Stimulated activated CD8-positive, alpha-beta memory T cell treated with anti-CD3 and anti-CD28 coated beads, Interleukin-7, amount 100 ng/mL, for 48 hours (primary cell): ENCODE results near the gene RAB4B.
"Not testable (repeated sequence)": the region's sequence is repeated elsewhere in the genome, so short reads cannot be mapped to it uniquely, and the experiment has no call there.

Experiments
- DNase-seq, 2 donors: peaks; one replicate each; pipeline ENCODE4 v3.0.0-alpha.2; 2020; ENCODE audit warnings: low read depth in 1 of 2; ENCODE audit errors: extremely low read depth in 1 of 2

The RAB4B gene

DNA sequence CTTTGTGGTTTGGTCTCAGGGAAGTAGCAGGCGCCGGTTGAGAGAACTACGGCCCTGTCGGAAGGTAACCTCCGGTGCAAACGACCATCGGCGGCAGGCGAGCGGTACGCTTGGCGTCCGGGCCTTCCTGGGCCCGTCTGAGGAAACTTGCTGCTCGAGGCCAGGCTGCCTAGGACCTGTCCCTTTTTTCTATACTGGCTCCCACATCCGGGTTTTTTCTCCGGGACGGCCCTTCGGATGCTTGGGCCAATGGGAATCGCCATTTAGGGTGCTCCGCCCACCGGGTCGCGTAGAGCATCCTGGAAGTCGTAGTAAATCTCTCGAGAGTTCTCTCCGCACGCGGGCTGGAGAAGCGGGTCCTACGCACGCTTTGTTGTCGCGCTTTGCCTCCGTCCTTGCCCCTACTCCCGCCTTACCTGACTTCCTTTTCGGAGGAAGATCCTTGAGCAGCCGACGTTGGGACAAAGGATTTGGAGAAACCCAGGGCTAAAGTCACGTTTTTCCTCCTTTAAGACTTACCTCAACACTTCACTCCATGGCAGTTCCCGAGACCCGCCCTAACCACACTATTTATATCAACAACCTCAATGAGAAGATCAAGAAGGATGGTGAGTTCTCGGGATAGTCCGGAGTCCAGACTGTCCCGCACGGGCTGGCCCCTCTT is 27.0 kb upstream of the RAB4B start, which contains the start of gene SNRPA:
TSS of gene SNRPA (plus strand) at position 330 of the 664 bp plus-strand sequence. CDS start at position 536, 206 bp downstream.
- peak; percentile 86 to 96 for DNase-seq

DNA sequence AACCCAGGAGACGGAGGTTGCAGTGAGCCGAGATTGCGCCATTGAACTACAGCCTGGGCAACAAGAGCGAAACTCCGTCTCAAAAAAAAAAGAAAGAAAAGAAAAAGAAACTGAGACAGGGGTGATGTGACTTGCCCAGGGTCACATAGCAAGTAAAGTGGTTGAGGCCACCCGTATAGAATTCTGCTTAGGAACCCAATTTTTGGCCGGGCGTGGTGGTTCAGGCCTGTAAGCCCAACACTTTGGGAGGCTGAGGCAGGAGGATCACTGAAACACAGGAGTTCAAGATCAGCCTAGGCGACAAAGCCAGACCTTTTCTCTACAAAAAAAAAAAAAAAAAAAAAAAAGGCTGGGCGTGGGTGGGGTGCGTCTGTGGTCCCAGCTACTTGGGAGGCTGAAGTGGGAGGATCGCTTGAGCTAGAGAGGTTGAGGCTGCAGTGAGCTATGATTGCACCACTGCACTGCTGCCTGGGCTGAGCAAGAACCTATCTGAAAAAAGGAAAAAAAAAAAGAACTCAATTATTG is 25.7 kb upstream of the RAB4B start:
- no peak for DNase-seq

DNA sequence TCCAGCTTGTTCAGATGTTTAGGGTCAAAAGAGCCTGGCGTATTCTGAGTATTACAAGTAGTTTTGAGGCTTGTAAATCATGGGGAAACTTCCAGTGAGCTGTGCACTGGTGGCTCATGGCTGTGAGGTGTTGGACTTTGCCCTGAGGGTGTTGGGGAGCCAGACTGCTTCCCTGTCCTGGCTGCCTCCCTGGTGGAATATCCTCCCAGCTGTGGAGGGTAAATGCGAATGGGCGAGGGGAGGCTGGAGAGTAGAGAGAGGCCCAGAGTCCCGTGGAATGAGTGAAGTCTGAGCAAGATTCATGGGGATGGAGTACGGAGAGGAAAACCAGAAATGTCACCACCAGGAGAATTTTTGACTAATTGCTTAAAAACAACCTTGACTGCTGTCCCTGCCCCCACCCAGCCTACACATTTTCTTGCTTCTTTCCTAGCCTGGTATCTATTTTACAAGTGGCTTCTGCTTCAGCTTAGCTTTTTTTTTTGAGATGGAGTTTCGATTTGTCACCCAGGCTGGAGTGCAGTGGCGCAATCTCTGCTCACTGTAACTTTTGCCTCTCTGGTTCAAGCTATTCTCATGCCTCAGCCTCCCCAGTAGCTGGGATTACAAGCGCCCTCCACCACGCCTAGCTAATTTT is 23.3 kb upstream of the RAB4B start:
- DNase-seq, result peak in 1 of 2 donors; percentile 73

DNA sequence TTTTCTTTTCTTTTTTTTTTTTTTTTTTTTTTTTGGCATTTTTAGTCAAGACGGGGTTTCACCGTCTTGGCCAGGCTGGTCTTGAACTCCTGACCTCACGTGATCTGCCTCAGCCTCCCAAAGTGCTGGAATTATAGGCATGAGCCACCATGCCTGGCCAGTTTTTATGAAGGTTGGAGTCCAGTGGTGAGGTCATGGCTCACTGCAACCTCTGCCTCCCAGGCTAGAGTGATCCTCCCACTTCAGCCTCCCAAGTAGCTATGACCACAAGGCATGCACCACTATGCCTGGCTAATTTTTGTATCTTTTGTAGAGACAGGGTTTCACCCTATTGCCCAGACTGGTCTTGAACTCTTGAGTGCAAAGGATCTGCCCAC is 22.8 kb upstream of the RAB4B start:
- no peak for DNase-seq

DNA sequence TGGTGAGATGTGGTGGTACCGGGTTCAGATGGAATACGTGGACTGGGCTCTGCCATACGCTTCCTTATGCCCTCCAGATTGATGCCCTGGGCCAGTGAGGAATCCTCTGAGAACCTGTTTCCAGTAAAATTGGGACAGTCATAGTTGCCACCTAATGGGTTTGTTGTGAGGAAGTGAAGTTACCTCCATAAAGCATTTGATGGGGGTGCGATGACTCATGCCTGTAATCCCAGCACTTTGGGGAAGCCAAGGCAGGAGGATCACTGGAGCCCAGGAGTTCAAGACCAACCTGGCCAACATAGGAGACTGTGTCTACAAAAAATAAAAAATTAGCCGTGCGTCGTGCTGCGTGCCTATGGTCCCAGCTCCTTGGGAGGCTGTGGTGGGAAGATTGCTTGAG is 22.3 kb upstream of the RAB4B start:
- no peak for DNase-seq

DNA sequence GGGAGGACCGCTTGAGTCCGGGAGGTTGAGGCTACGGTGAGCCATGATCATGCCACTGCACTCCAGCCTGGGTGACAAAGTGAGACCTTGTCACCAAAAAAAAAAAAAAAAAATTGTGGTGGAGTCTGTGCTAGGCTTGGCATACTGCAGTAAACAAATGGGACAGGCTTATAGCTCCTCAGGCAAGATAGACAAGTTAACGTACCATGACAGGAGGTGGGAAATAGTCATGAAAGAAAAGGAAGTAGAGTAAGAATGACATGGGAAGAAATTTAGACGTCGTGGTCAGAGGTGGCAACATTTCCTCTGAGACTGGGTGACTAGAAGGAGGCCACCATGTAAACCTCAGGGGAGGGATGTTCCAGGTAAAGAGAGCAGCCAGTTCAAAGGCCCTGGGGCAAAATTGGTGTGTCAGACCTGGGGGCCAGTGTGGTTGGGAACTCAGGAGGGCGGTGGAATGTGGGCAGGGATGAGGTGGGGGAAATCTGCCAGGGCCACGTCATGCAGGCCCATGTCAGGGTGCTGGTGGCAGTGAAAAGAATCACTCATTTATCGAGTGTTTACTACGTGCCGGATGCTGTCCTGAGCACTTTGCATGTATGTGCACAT is 21.4 kb upstream of the RAB4B start:
- peak in 1 of 2 donors; percentile 70 for DNase-seq

DNA sequence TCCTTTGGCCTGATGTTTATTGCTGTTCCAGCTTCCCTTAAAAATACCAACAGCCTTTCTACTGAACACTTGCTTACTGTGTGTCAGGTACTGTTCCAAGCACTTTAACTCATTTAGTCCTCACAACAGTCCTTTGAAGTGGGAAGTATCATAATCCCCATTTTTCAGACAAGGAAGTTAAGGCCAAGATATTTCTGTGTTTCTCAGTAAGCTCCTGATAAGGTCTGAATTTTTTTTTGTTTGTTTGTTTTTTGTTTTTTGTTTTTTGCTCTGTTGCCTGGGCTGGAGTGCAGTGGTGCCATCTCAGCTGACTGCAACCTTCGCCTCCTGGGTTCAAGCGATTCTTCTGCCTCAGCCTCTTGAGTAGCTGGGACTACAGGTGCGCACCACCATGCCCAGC is 19.6 kb upstream of the RAB4B start:
- DNase-seq, result no peak

DNA sequence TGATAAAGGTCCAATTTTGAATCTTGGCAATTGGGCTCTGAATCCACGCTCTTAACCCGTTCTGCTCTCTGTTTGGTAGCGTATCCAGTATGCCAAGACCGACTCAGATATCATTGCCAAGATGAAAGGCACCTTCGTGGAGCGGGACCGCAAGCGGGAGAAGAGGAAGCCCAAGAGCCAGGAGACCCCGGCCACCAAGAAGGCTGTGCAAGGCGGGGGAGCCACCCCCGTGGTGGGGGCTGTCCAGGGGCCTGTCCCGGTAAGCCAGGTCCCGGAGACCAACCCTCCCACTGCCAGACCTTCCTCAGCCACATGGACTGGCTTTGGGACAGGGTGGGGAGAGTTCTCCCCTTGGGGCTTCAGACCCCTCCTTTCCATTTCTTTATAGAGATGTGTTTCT is 18.7 kb upstream of the RAB4B start:
- no peak for DNase-seq

DNA sequence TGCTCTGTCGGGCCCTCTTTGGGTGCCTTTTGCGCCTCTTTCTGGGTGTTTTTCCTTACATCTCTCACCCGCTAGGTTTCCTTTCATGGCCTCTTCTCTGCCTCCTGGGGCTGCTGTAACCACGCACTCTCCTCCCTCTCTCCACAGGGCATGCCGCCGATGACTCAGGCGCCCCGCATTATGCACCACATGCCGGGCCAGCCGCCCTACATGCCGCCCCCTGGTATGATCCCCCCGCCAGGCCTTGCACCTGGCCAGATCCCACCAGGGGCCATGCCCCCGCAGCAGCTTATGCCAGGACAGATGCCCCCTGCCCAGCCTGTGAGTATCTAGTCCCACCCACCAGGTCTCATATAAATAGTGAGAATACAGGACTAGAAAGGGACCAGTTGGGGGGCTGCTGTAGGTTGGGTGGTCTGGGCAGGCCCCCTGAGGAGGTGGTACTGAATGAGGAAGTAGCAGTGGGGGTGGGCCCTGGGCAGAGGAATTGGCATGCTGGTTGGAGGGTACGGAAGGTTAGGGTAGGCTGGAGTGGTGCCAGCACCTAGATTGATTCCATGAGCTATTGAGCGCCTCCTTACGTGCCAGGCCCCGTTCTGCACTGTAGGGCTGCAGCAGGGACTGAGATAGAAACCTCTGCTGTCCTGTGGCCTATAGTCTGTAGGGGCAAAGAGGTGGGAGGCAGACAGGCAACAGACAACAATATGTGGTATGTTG is 15.1 kb upstream of the RAB4B start:
- no peak for DNase-seq

DNA sequence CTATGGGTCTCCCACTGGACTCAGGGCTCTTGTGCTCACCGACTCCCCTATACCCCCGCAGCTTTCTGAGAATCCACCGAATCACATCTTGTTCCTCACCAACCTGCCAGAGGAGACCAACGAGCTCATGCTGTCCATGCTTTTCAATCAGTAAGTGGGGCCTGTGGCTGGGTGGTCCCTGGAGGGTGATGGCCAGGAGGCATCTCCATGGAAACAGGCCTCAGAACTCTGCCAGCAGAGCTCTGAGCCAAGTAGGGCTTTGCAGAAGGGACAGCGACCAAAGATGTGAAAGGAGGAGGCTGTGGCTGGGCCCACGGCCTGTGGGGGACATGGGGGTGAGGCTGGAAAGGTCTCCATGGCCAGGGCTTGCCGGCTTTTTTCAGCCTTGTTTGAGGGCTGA is 14.5 kb upstream of the RAB4B start:
- no peak for DNase-seq

DNA sequence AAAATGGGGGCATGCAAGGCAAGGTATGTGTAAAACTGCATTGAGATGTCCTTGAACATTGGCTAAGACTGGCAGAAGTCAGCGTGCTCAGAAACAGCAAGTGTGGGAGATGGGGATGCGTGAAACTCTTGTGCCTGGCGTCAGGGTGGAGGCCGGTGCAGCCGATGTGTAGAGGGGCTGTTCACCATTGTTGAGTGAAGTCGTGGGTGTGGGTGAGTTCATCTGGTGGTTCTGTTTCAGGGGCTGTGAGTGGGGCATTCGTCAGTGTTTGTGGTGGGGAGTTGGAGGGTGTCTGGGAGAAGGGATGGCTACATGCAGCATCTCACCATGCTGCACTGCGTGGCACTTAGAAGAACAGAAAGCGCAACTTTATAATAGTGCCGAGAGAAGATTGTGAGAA is 14.1 kb upstream of the RAB4B start:
- peak in 1 of 2 donors; percentile 66 for DNase-seq

DNA sequence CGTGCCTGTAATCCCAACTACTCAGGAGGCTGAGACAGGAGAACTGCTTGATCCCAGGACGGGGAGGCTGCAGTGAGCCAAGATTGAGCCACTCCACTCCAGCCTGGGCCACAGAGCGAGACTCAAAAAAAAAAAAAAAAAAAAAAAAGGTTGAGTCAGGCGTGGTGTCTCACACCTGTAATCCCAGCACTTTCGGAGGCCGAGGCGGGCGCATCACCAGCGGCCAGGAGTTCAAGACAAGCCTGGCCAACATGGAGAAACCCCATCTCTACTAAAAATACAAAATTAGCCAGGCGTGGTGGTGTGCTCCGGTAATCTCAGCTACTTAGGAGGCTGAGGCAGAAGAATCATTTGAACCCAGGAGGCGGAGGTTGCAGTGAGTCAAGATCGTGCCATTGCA is 11.7 kb upstream of the RAB4B start:
- DNase-seq, result not testable (repeated sequence)

DNA sequence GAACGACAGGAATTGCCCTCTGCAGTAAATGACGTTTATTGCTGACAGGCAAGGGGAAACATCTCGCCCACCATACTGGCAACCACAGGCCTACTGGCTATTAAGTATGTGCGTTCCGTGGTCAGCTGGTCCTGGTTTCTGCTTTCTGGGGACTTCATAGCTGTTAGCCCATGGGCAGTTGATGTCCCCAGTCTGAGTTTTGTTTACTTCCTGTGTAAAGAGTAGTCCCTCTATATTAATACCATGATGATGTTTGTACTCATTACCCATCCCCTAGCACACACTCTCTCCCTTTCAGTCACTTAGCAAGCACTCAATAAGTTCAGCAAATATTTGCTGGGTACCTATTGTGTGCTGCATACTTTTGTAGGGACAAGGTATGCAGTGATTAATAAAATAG is 9.2 kb upstream of the RAB4B start:
- DNase-seq, result no peak

DNA sequence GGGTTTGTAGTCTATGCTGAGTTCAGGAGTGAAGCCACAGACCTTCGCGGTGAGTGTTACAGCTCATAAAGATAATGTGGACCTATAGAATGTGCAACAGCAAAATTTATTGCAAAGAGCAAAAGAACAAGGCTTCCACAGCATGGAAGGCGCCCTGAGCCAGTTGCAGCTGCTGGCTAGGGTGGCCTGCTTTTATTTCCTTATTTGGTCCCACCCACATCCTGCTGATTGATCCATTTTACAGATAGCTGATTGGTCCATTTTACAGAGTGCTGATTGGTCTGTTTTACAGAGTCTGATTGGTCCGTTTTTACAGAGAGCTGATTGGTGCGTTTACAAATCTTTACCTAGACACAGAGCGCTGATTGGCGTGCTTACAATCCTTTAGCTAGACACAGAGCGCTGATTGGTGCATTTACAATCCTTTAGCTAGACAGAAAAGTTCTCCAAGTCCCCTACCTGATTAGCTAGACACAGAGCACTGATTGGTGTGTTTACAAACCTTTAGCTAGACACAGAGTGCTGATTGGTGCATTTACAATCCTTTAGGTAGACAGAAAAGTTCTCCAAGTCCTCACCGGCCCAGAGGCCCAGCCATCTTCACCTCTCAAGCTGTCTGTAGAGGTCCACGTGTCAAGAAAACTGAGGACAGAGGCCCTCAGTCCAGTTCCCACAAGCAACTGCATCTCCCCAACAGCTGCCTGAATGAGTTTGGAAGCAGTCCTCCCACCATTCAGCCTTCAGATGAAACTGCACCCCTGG is 6.8 kb upstream of the RAB4B start:
- DNase-seq, result not testable (repeated sequence)

DNA sequence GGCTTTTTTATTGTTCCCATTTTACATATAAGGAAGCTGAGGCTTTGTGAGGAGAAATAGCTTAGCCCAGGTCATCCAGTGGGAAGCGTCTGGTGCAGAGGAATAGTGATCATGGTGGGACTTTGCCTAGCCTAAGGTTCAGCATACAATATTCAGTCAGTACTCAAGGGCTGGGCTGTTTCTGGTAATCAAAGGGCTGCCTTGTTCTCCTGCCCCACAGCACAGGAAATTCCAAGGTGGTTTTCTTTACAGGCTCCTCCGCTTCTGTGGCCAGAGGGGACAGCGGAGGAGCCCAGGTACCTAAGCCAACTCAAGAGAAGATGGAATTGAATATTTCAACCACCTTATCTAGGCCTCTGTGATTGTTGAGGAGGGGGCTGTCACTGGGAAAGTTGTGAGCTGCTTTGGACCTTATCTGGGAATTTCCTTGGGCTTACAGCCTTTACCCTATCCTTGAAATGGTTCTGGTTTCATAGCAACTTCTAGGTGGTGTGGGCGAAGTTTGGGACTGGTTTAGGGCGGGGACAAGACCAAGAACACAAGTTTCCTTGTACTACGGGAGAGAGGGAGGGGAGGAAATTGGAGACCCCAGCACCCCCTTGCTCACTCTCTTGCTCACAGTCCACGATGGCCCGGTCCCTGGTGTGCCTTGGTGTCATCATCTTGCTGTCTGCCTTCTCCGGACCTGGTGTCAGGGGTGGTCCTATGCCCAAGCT is 3.0 kb upstream of the RAB4B start, which contains the start of gene MIA:
TSS of gene MIA (plus strand) at position 606 of the 716 bp plus-strand sequence. CDS start at position 628, 22 bp downstream.
- DNase-seq, result no peak

DNA sequence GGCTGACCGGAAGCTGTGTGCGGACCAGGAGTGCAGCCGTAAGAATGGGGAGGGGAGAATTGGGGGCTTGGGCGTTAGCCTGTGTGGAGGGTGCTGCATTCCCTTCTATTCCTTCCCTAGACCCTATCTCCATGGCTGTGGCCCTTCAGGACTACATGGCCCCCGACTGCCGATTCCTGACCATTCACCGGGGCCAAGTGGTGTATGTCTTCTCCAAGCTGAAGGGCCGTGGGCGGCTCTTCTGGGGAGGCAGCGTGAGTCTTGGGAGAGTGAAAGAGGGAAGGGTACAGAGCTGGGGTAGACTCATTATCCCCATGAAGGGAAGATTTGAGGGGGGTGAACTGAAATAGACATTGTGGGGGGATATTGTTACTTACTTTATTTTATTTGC is 2.4 kb upstream of the RAB4B start:
- DNase-seq, result no peak

DNA sequence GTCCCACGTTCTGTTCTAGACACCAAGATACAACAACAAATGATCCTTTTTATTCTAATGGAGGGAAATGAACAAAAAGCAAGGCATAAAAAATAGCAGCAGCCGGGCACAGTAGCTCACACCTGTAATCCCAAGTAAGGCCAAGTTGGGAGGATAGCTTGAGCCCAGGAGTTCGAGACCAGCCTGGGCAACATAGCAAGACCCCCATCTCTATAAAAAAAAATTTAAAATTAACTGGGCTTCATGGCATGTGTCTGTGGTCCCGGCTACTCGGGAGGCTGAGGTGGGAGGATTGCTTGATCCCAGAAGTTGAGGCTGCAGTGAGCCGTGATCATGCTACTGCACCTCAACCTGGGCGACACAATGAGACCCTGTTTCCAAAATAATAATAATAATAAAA is 1.7 kb upstream of the RAB4B start:
- no peak for DNase-seq

DNA sequence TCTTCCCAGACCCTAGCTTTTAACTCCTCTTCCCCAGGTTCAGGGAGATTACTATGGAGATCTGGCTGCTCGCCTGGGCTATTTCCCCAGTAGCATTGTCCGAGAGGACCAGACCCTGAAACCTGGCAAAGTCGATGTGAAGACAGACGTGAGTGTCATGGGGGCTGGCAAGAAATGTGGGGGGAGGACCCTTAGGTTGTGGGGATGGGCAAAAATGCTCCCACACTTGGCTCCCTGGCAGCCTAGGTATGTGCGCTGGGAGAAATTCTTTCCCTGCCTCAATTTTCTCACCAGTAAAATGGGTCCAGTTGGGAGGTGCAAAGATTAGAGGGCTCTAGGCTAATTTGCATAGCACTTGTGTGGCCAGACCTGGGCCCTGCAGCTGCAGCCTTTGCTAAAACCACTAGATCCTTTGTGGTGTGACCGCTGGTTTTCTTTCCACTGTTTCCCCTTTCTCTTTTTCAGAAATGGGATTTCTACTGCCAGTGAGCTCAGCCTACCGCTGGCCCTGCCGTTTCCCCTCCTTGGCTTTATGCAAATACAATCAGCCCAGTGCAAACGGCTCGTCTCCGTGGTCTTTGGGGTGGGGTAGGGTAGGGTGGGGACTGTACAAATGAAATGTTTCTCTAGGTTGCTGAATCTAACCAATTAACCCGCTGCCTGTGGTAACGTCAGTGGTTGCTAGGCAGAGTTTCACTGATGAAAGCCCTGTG is 959 bp upstream of the RAB4B start:
- DNase-seq, result peak; percentile 76 to 88

DNA sequence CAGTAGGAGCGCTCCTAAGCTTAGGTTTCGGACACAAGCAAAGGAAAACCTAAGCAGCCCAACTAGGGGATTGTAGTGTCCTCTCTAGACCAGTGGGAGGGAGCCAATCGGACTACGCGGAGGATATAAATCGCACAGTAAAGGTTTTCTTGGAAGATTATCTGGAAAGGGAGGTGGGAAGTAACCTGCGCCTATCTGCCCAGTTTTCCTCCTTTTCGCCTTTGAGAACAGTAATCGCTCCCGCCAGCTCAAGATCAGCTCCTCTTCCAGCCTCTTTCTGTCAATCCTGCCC is 456 bp upstream of the RAB4B start:
- DNase-seq, result no peak
